ENCODE data around the gene EGFR.
A peak's percentile ranks its signal among the peaks of the same experiment; 100 is the strongest.

The EGFR gene

GRCh38 chr7:55065511-55066229 lies 46.9 kb downstream of the EGFR start:
- DNase-seq: no peak

- DNase-seq: no peak
These were observed 47.7 kb downstream of the EGFR start for GRCh38 chr7:55066524-55066923.

- no peak for DNase-seq
These were observed 48.1 kb downstream of the EGFR start for GRCh38 chr7:55066938-55067337.

GRCh38 chr7:55067748-55068147 lies 48.9 kb downstream of the EGFR start:
- DNase-seq: no peak

- DNase-seq: no peak
These were observed 50.5 kb downstream of the EGFR start for GRCh38 chr7:55069271-55069792.

GRCh38 chr7:55070271-55070743 lies 51.5 kb downstream of the EGFR start:
- DNase-seq: no peak

- DNase-seq: no peak
These were observed 52.0 kb downstream of the EGFR start for GRCh38 chr7:55070854-55071253.

- no peak for DNase-seq
These were observed 52.8 kb downstream of the EGFR start for GRCh38 chr7:55071411-55072175.

- no peak for DNase-seq
These were observed 53.4 kb downstream of the EGFR start for GRCh38 chr7:55072251-55072650.

- DNase-seq: no peak
These were observed 54.3 kb downstream of the EGFR start for GRCh38 chr7:55073051-55073511.

GRCh38 chr7:55073976-55074528 lies 55.2 kb downstream of the EGFR start:
- DNase-seq: peak; percentile 36

GRCh38 chr7:55075464-55076021 lies 56.7 kb downstream of the EGFR start:
- DNase-seq: no peak

- no peak for DNase-seq
These were observed 59.0 kb downstream of the EGFR start for GRCh38 chr7:55077561-55078410.

GRCh38 chr7:55078465-55079372 lies 59.9 kb downstream of the EGFR start:
- no peak for DNase-seq

- no peak for DNase-seq
These were observed 61.3 kb downstream of the EGFR start for GRCh38 chr7:55080000-55080623.

GRCh38 chr7:55081068-55081467 lies 62.3 kb downstream of the EGFR start:
- DNase-seq: no peak

- no peak for DNase-seq
These were observed 62.8 kb downstream of the EGFR start for GRCh38 chr7:55081472-55082227.

GRCh38 chr7:55082228-55082603 lies 63.4 kb downstream of the EGFR start:
- DNase-seq: no peak

GRCh38 chr7:55083206-55083605 lies 64.4 kb downstream of the EGFR start:
- DNase-seq: no peak

- DNase-seq: no peak
These were observed 65.5 kb downstream of the EGFR start for GRCh38 chr7:55084307-55084706.

All from activated CD4-positive, alpha-beta T cell treated with anti-CD3 and anti-CD28 coated beads for 48 hours (primary cell).